Measurements from ENCODE around the gene CHMP4A. TPM values are rescaled to one million over a fixed set of nuclear protein-coding genes. Genes with fewer than 3 reads are reported as not detected.

The CHMP4A gene
- total RNA-seq, 1 experiment from 2014 or later, result 34.6 TPM

Other genes starting within 250 kb of the CHMP4A start
- 18.6 TPM for gene DHRS4L2, start 224.6 kb downstream of the CHMP4A start, total RNA-seq (2021; ENCODE audit: unreplicated experiment)
- gene CARMIL3, start 161.5 kb downstream of the CHMP4A start, total RNA-seq (2021; ENCODE audit: unreplicated experiment), result 0.71 TPM
- gene CPNE6, start 141.9 kb downstream of the CHMP4A start, total RNA-seq (2021; ENCODE audit: unreplicated experiment), result not detected
- gene PCK2, start 119.2 kb downstream of the CHMP4A start, total RNA-seq (2021; ENCODE audit: unreplicated experiment), result 94.1 TPM
- gene DCAF11, start 98.7 kb downstream of the CHMP4A start, total RNA-seq (2021; ENCODE audit: unreplicated experiment), result 47.5 TPM
- gene NRL, start 98.5 kb downstream of the CHMP4A start, total RNA-seq (2021; ENCODE audit: unreplicated experiment), result 0.66 TPM
- gene FITM1, start 82.8 kb downstream of the CHMP4A start, total RNA-seq (2021; ENCODE audit: unreplicated experiment), result 0.81 TPM
- 174 TPM for gene PSME1, start 77.3 kb downstream of the CHMP4A start, total RNA-seq (2021; ENCODE audit: unreplicated experiment)
- 42.0 TPM for gene EMC9, start 71.9 kb downstream of the CHMP4A start, total RNA-seq (2021; ENCODE audit: unreplicated experiment)
- gene PSME2, start 66.9 kb downstream of the CHMP4A start, total RNA-seq (2021; ENCODE audit: unreplicated experiment), result 160 TPM
- gene RNF31, start 66.0 kb downstream of the CHMP4A start, total RNA-seq (2021; ENCODE audit: unreplicated experiment), result 78.0 TPM
- gene IRF9, start 52.2 kb downstream of the CHMP4A start, total RNA-seq (2021; ENCODE audit: unreplicated experiment), result 21.7 TPM
- gene REC8, start 41.4 kb downstream of the CHMP4A start, total RNA-seq (2021; ENCODE audit: unreplicated experiment), result 7.6 TPM
- gene IPO4, start 24.7 kb downstream of the CHMP4A start, total RNA-seq (2021; ENCODE audit: unreplicated experiment), result 102 TPM
- gene TM9SF1, start 18.0 kb downstream of the CHMP4A start, total RNA-seq (2021; ENCODE audit: unreplicated experiment), result 35.2 TPM
- gene TSSK4, start 7.8 kb downstream of the CHMP4A start, total RNA-seq (2021; ENCODE audit: unreplicated experiment), result 0.32 TPM
- 15.9 TPM for gene MDP1, start 2.6 kb upstream of the CHMP4A start, total RNA-seq (2021; ENCODE audit: unreplicated experiment)
- 178 TPM for gene NEDD8, start 18.9 kb upstream of the CHMP4A start, total RNA-seq (2021; ENCODE audit: unreplicated experiment)
- gene GMPR2, start 19.4 kb upstream of the CHMP4A start, total RNA-seq (2021; ENCODE audit: unreplicated experiment), result 66.9 TPM
- 38.4 TPM for gene TINF2, start 29.1 kb upstream of the CHMP4A start, total RNA-seq (2021; ENCODE audit: unreplicated experiment)
- 5.6 TPM for gene TGM1, start 49.7 kb upstream of the CHMP4A start, total RNA-seq (2021; ENCODE audit: unreplicated experiment)
- gene RABGGTA, start 58.1 kb upstream of the CHMP4A start, total RNA-seq (2021; ENCODE audit: unreplicated experiment), result 40.8 TPM
- 34.7 TPM for gene DHRS1, start 86.3 kb upstream of the CHMP4A start, total RNA-seq (2021; ENCODE audit: unreplicated experiment)
- gene NOP9, start 86.4 kb upstream of the CHMP4A start, total RNA-seq (2021; ENCODE audit: unreplicated experiment), result 39.4 TPM
- 0.22 TPM for gene CIDEB, start 94.5 kb upstream of the CHMP4A start, total RNA-seq (2021; ENCODE audit: unreplicated experiment)
- gene LTB4R2, start 96.7 kb upstream of the CHMP4A start, total RNA-seq (2021; ENCODE audit: unreplicated experiment), result 15.4 TPM
- 14.8 TPM for gene LTB4R, start 98.0 kb upstream of the CHMP4A start, total RNA-seq (2021; ENCODE audit: unreplicated experiment)
- gene ADCY4, start 121.6 kb upstream of the CHMP4A start, total RNA-seq (2021; ENCODE audit: unreplicated experiment), result 0.86 TPM
- not detected for gene RIPK3, start 126.5 kb upstream of the CHMP4A start, total RNA-seq (2021; ENCODE audit: unreplicated experiment)
- gene NFATC4, start 154.7 kb upstream of the CHMP4A start, total RNA-seq (2021; ENCODE audit: unreplicated experiment), result 7.6 TPM
- 0.27 TPM for gene NYNRIN, start 185.5 kb upstream of the CHMP4A start, total RNA-seq (2021; ENCODE audit: unreplicated experiment)
- 2.0 TPM for gene CBLN3, start 216.2 kb upstream of the CHMP4A start, total RNA-seq (2021; ENCODE audit: unreplicated experiment)
- 50.1 TPM for gene KHNYN, start 216.5 kb upstream of the CHMP4A start, total RNA-seq (2021; ENCODE audit: unreplicated experiment)
- 61.8 TPM for gene SDR39U1, start 229.3 kb upstream of the CHMP4A start, total RNA-seq (2021; ENCODE audit: unreplicated experiment)

Data from HCT116 (cell line).